Transverse colon (tissue), 4 donors: ENCODE measurements around the gene EPC2.

Experiments
- CTCF ChIP-seq, 5 experiments: fragments of 200-600 bp in 3 of 5; fragments of 450-650 bp in 2 of 5; sonication (generic) in 3 of 5; IDR thresholded peaks; 1 replicate in 2 of 5; 2 replicates in 3 of 5; pipeline ENCODE4 v1.5.1; 2016 to 2017; ENCODE audit warnings: antibody characterized with exemption in 5 of 5, inconsistent platforms in 3 of 5, mild to moderate bottlenecking in 2 of 5, moderate library complexity in 1 of 5
- POLR2A ChIP-seq: fragments of 450-650 bp; IDR thresholded peaks from one replicate; pipeline ENCODE4 v1.6.1; 2016; ENCODE audit warnings: antibody characterized with exemption, mild to moderate bottlenecking, moderate library complexity
- POLR2AphosphoS5 ChIP-seq, 3 donors: sonication (generic); formaldehyde crosslinking; IDR thresholded peaks; one replicate each; pipeline ENCODE4 v1.6.1; 2016; ENCODE audit warnings: antibody characterized with exemption in 3 of 3

GRCh38 chr2:148814860-148815419 lies 170.4 kb downstream of the EPC2 start:
- TF ChIP-seq CTCF (IDR thresholded peaks at IDR 0.05) (no peak), POLR2AphosphoS5 (IDR thresholded peaks at IDR 0.05) (no peak), POLR2A (no peak)
